Adrenal gland (tissue), 5 donors: Measurements from ENCODE around the gene RERG.

Source experiments
- CTCF ChIP-seq, 6 experiments: fragments of 450-650 bp in 4 of 6; fragments of 200-600 bp in 2 of 6; sonication (generic) in 1 of 6; IDR thresholded peaks; 1 replicate in 5 of 6; 2 replicates in 1 of 6; pipeline versions ENCODE4 v1.5.1 to v1.8.0; 2016 to 2021; ENCODE audit warnings: antibody characterized with exemption in 6 of 6, mild to moderate bottlenecking in 2 of 6, moderate library complexity in 1 of 6
- POLR2A ChIP-seq, 2 donors: fragments of 450-650 bp; IDR thresholded peaks; one replicate each; pipeline ENCODE4 v1.6.1; 2017; ENCODE audit warnings: antibody characterized with exemption in 2 of 2, mild to moderate bottlenecking in 2 of 2, moderate library complexity in 1 of 2
- donor health status: DM: no; HTN: no; CAD: no.

- TF ChIP-seq CTCF (IDR thresholded peaks at IDR 0.05) (no peak), POLR2A (IDR thresholded peaks at IDR 0.05) (no peak)
Observed at GRCh38 chr12:15186597-15186996, 34.6 kb downstream of the RERG start.
